SK-N-SH (cell line): ENCODE data around the gene ING5. TPM values are rescaled to one million over a fixed set of nuclear protein-coding genes. Genes with fewer than 3 reads are reported as not detected.

Source experiments
- CTCF ChIA-PET: fragments of 300-600, 350-600 bp; formaldehyde crosslinking; extraction: SDS; loops from one replicate; lab custom pipeline; 2021; lab: Yijun Ruan, JAX
- POLR2A ChIA-PET: fragments of 350-600 bp; sonication (Branson Sonifier 250); formaldehyde crosslinking; extraction: SDS; loops from one replicate; lab custom pipeline; 2020; ENCODE audit warnings: antibody characterized with exemption, inconsistent platforms; lab: Yijun Ruan, JAX
- DNase-seq: peaks from one replicate; pipeline ENCODE4 v3.0.0; 2012
- H2AFZ ChIP-seq: fragments of 200-600 bp; sonication (generic); 2 replicates; pipeline ENCODE4 v1.8.1; 2016; ENCODE audit warnings: antibody characterized with exemption, mild to moderate bottlenecking, low read depth
- H3F3A ChIP-seq: fragments of 200-600 bp; sonication (generic); replicated peaks from 2 replicates; pipeline ENCODE3; 2016; ENCODE audit warnings: antibody characterized with exemption, mild to moderate bottlenecking; ENCODE audit not compliant: insufficient read depth
- H3K27ac ChIP-seq, 2 experiments: fragments of 200-500 bp in 1 of 2; fragments of 200-600 bp in 1 of 2; sonication (Bioruptor generic) in 1 of 2; sonication (generic), shearing (Covaris generic) in 1 of 2; 2 replicates each; pipeline versions ENCODE4 v1.5.1 to v1.6.1; 2014 to 2016; ENCODE audit warnings: low read depth in 2 of 2, inconsistent platforms in 1 of 2, low read length in 1 of 2, mild to moderate bottlenecking in 1 of 2, mixed read lengths in 1 of 2
- H3K27me3 ChIP-seq: fragments of 200-600 bp; sonication (generic), shearing (Covaris generic); 2 replicates; pipeline ENCODE4 v1.6.1; 2016; ENCODE audit warnings: mixed run types; ENCODE audit not compliant: insufficient read depth
- H3K36me3 ChIP-seq, 2 experiments: fragments of 200-500 bp in 1 of 2; fragments of 200-600 bp in 1 of 2; sonication (Bioruptor generic) in 1 of 2; sonication (generic) in 1 of 2; replicated peaks in 1 of 2; 2 replicates each; pipeline versions ENCODE3 to v1.5.1; 2014 to 2016; ENCODE audit warnings: low read length in 1 of 2, mild to moderate bottlenecking in 1 of 2; ENCODE audit not compliant: insufficient read depth in 2 of 2, control insufficient read depth in 1 of 2
- H3K4me1 ChIP-seq, 2 experiments: fragments of 200-500 bp in 1 of 2; fragments of 200-600 bp in 1 of 2; sonication (Bioruptor generic) in 1 of 2; sonication (generic), shearing (Covaris generic) in 1 of 2; 2 replicates each; pipeline versions ENCODE4 v1.5.1 to v1.6.1; 2014 to 2016; ENCODE audit warnings: low read depth in 1 of 2, low read length in 1 of 2, mixed run types in 1 of 2; ENCODE audit not compliant: insufficient read depth in 2 of 2, control insufficient read depth in 1 of 2
- H3K4me2 ChIP-seq: fragments of 200-600 bp; sonication (generic), shearing (Covaris generic); 2 replicates; pipeline ENCODE4 v1.6.1; 2017; ENCODE audit warnings: mixed run types
- H3K4me3 ChIP-seq, 2 experiments: fragments of 200-500 bp in 1 of 2; fragments of 200-600 bp in 1 of 2; sonication (Bioruptor generic) in 1 of 2; sonication (generic), shearing (Covaris generic) in 1 of 2; 2 replicates each; pipeline versions ENCODE4 v1.5.1 to v1.8.1; 2014 to 2016; ENCODE audit warnings: low read depth in 2 of 2, inconsistent platforms in 1 of 2, low read length in 1 of 2, mild to moderate bottlenecking in 1 of 2, mixed read lengths in 1 of 2, moderate library complexity in 1 of 2
- H3K79me2 ChIP-seq: fragments of 200-600 bp; sonication (generic); 2 replicates; pipeline ENCODE4 v1.8.1; 2017; ENCODE audit warnings: mild to moderate bottlenecking; ENCODE audit not compliant: insufficient read depth
- H3K9ac ChIP-seq: fragments of 200-600 bp; sonication (generic); 2 replicates; pipeline ENCODE4 v1.6.1; 2017; ENCODE audit warnings: mixed run types
- H3K9me2 ChIP-seq: fragments of 200-600 bp; sonication (generic); 2 replicates; pipeline ENCODE4 v1.6.1; 2017; ENCODE audit warnings: mixed run types
- H3K9me3 ChIP-seq: fragments of 200-600 bp; sonication (generic); 2 replicates; pipeline ENCODE4 v1.6.1; 2017; ENCODE audit warnings: mixed run types, mild to moderate bottlenecking, moderate library complexity
- H4K20me1 ChIP-seq: fragments of 200-600 bp; sonication (generic); 2 replicates; pipeline ENCODE4 v1.6.1; 2017; ENCODE audit warnings: mild to moderate bottlenecking, mixed run types; ENCODE audit not compliant: insufficient read depth
- ELF1 ChIP-seq: IDR thresholded peaks from 2 replicates; pipeline ENCODE4 v1.4.0; 2012
- EZH2phosphoT487 ChIP-seq: fragments of 200-600 bp; sonication (generic); IDR thresholded peaks from 2 replicates; pipeline ENCODE4 v1.6.1; 2017; ENCODE audit warnings: low read depth, mixed run types, mild to moderate bottlenecking, antibody characterized with exemption, moderate library complexity, borderline replicate concordance
- FOSL2 ChIP-seq: IDR thresholded peaks from 2 replicates; pipeline ENCODE4 v1.4.0; 2012; ENCODE audit warnings: low read depth, mild to moderate bottlenecking, moderate library complexity, borderline replicate concordance
- IRF3 ChIP-seq: fragments of 150-350 bp; IDR thresholded peaks from 2 replicates; pipeline ENCODE4 v1.6.1; 2016; ENCODE audit warnings: mild to moderate bottlenecking, low read depth, low read length
- JUND ChIP-seq: IDR thresholded peaks from 2 replicates; pipeline ENCODE4 v1.4.0; 2012
- MXI1 ChIP-seq: IDR thresholded peaks from 2 replicates; pipeline ENCODE4 v1.6.1; 2012; ENCODE audit warnings: mild to moderate bottlenecking, low read depth, low read length, improper control_type of control experiment
- PBX3 ChIP-seq: IDR thresholded peaks from 2 replicates; pipeline ENCODE4; 2012
- POLR2AphosphoS5 ChIP-seq: IDR thresholded peaks from 2 replicates; pipeline ENCODE4 v1.6.1; 2012; ENCODE audit warnings: low read depth, low read length
- RAD21 ChIP-seq: IDR thresholded peaks from 2 replicates; pipeline ENCODE4 v1.6.1; 2012; ENCODE audit warnings: mild to moderate bottlenecking, low read length
- REST ChIP-seq: IDR thresholded peaks from 2 replicates; pipeline ENCODE4 v1.6.1; 2012; ENCODE audit warnings: mild to moderate bottlenecking, low read depth, low read length, moderate library complexity
- RFX5 ChIP-seq: IDR thresholded peaks from 2 replicates; pipeline ENCODE4 v1.6.1; 2012; ENCODE audit warnings: mild to moderate bottlenecking, improper control_type of control experiment, low read length
- TCF12 ChIP-seq: IDR thresholded peaks from 2 replicates; pipeline ENCODE4 v1.4.0; 2012
- YY1 ChIP-seq: IDR thresholded peaks from 2 replicates; pipeline ENCODE4 v1.4.0; 2012; ENCODE audit warnings: low read depth, mild to moderate bottlenecking
- WGBS: methylation state at CpG from one replicate; pipeline ENCODE4 v1.1.6; 2017; ENCODE audit warnings: low lambda C conversion rate; 5-methylcytosine and 5-hydroxymethylcytosine counted together
- polyA plus RNA-seq, 3 experiments: library from polyadenylated mRNA; depleted of rRNA; stranded (reverse); fragments of >200 nt; gene quantifications; 2 replicates each; pipeline ENCODE4 v1.2.3, GENCODE V29; 2012

The ING5 gene
- polyA plus RNA-seq, 1 of the 3 experiments (the other 2 are of a cell fraction) = 56.3 TPM

GRCh38 chr2:241748468-241749256 is 46.8 kb downstream of the ING5 start:
- TF ChIP-seq REST = no peak
- no peak for TF ChIP-seq EZH2phosphoT487
- no peak for TF ChIP-seq IRF3
- no peak for TF ChIP-seq FOSL2
- no peak for TF ChIP-seq TCF12
- no peak for TF ChIP-seq PBX3
- no peak for TF ChIP-seq YY1
- no peak for TF ChIP-seq RAD21
- no peak for TF ChIP-seq MXI1
- no peak for TF ChIP-seq JUND
- no peak for TF ChIP-seq ELF1
- no peak for TF ChIP-seq RFX5
- TF ChIP-seq POLR2AphosphoS5 = no peak
- TF ChIP-seq, all 33 proteins: peak for 0
- H3K4me3 ChIP-seq = no peak overlapping the region
- no peaks in the 10 kb centered on the region for H3K4me1 ChIP-seq
- H2AFZ ChIP-seq = no peak overlapping the region
- H3K79me2 ChIP-seq = no peaks in the 10 kb centered on the region; the same call in 1 of the 2 replicates
- no peaks in the 10 kb centered on the region for H3F3A ChIP-seq
- no peaks in the 10 kb centered on the region for H3K9me3 ChIP-seq
- 89% methylated on average over 16 of the region's 32 CpGs for WGBS
- H3K4me2 ChIP-seq = no peak overlapping the region
- H3K27ac ChIP-seq = no peak overlapping the region
- no peaks in the 10 kb centered on the region for H4K20me1 ChIP-seq
- DNase-seq = no peak
- H3K36me3 ChIP-seq = peaks cover 28 to 40% of the 10 kb centered on the region in 2 experiments
- ChIA-PET CTCF (no interaction called here), POLR2A (no interaction called here)
- no peaks in the 10 kb centered on the region for H3K27me3 ChIP-seq
- no peaks in the 10 kb centered on the region for H3K9me2 ChIP-seq
- H3K9ac ChIP-seq = no peak overlapping the region
